Right lobe of liver (tissue), 4 donors: ENCODE data around the gene CRACDL.

Source experiments
- POLR2A ChIP-seq: fragments of 450-650 bp; IDR thresholded peaks from one replicate; pipeline ENCODE4 v1.6.1; 2017; ENCODE audit warnings: antibody characterized with exemption, mild to moderate bottlenecking
- TF ChIP-seq, protein P1 (sequence below), 4 donors: fragments of 200-600 bp in 3 of 4; fragments of 450-650 bp in 1 of 4; IDR thresholded peaks; one replicate each; pipeline versions ENCODE4 v1.5.1 to v1.8.0; 2016 to 2022; ENCODE audit warnings: antibody characterized with exemption in 4 of 4, mild to moderate bottlenecking in 2 of 4
- donor health status: DM: no; HTN: no; CAD: no.
- donor health status: DM: no; HTN: no; CAD: no.
- donor health status: DM: no; HTN: yes; CAD: no.

DNA sequence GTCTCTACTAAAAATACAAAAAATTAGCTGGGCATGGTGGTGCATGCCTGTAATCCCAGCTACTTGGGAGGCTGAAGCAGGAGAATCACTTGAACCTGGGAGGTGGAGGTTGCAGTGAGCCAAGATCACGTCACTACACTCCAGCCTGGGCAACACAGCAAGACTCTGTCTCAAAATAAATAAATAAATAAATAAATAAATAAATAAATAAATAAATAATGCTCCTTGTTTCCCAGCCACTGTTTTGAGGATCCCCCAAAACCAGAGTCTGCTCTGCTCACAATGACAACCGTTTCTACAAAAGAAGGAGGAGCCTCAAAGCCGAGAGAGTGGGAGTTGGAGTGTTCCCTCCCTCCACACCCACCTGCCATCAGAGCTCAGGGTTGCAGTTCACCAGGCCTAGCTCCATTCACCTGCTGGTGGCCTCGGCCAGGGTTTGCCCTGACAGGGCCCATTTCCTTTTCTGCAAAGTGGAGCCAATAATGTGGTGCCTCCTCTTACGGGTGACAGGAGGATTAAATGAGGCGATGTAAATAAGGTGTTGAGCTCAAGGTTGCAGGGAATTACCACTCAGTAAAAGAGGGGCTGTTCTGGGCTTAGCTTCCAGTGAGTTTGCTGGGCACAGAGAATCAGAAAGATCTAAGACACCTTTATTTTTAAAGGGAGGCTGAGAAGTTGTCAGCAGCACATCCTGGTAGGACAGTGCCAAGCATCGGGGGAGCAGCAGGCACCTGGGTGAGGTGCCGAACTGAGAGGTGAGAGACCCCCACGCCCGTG lies 25.5 kb downstream of the CRACDL start:
- TF ChIP-seq, protein P1, sequence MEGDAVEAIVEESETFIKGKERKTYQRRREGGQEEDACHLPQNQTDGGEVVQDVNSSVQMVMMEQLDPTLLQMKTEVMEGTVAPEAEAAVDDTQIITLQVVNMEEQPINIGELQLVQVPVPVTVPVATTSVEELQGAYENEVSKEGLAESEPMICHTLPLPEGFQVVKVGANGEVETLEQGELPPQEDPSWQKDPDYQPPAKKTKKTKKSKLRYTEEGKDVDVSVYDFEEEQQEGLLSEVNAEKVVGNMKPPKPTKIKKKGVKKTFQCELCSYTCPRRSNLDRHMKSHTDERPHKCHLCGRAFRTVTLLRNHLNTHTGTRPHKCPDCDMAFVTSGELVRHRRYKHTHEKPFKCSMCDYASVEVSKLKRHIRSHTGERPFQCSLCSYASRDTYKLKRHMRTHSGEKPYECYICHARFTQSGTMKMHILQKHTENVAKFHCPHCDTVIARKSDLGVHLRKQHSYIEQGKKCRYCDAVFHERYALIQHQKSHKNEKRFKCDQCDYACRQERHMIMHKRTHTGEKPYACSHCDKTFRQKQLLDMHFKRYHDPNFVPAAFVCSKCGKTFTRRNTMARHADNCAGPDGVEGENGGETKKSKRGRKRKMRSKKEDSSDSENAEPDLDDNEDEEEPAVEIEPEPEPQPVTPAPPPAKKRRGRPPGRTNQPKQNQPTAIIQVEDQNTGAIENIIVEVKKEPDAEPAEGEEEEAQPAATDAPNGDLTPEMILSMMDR (IDR thresholded peaks at IDR 0.05): no peak
- TF ChIP-seq POLR2A: no peak
